Heart right ventricle (tissue), 16 donors: ENCODE measurements around the gene EBPL. TPM values are rescaled to one million over a fixed set of nuclear protein-coding genes. Genes with fewer than 3 reads are reported as not detected.

ENCODE experiments used
- ATAC-seq, 8 donors: fragments of 200-7000 bp; cut with Tn5 transposase; one replicate each; pipeline ENCODE4 v1.9.1; 2020; ENCODE audit warnings: mild to moderate bottlenecking in 8 of 8, moderate library complexity in 8 of 8, moderate number of reproducible peaks in 1 of 8
- DNase-seq, 2 donors: peaks; one replicate each; pipeline ENCODE4 v3.0.0-alpha.2; 2020
- H3K27ac ChIP-seq, 10 donors: fragments of 200-600 bp; sonication (generic) in 2 of 10; one replicate each; pipeline versions ENCODE4 v1.5.0 to v1.8.0; 2020 to 2022; ENCODE audit warnings: mild to moderate bottlenecking in 3 of 10
- H3K27me3 ChIP-seq, 7 donors: fragments of 200-600 bp; one replicate each; pipeline ENCODE4 v1.8.0; 2021 to 2022; ENCODE audit warnings: mild to moderate bottlenecking in 2 of 7
- H3K36me3 ChIP-seq, 9 donors: fragments of 200-600 bp; sonication (generic) in 1 of 9; one replicate each; pipeline versions ENCODE4 v1.5.0 to v1.8.0; 2020 to 2022; ENCODE audit warnings: mild to moderate bottlenecking in 2 of 9
- H3K4me1 ChIP-seq, 9 donors: fragments of 200-600 bp; sonication (generic) in 1 of 9; one replicate each; pipeline versions ENCODE4 v1.5.0 to v1.8.0; 2020 to 2022; ENCODE audit warnings: mild to moderate bottlenecking in 4 of 9
- H3K4me3 ChIP-seq, 10 donors: fragments of 200-600 bp; sonication (generic) in 2 of 10; one replicate each; pipeline versions ENCODE4 v1.5.0 to v1.8.0; 2020 to 2022; ENCODE audit warnings: mild to moderate bottlenecking in 7 of 10, moderate library complexity in 2 of 10
- H3K9me3 ChIP-seq, 11 donors: fragments of 200-600 bp in 10 of 11; sonication (generic) in 2 of 11; one replicate each; pipeline versions ENCODE4 v1.5.0 to v1.8.0; 2013 to 2022; ENCODE audit warnings: mild to moderate bottlenecking in 2 of 11, control low read depth in 1 of 11, moderate library complexity in 1 of 11
- WGBS, 2 donors: extraction: QIAGEN DNeasy Blood & Tissue Kit; methylation state at CpG; one replicate each; pipeline ENCODE4 v1.1.7; 2013; ENCODE audit warnings: inconsistent platforms in 1 of 2; 5-methylcytosine and 5-hydroxymethylcytosine counted together
- intact Hi-C, 10 donors: fragments of 100-400 bp; cut with DNase I; formaldehyde crosslinking; loops; one replicate each; pipeline versions ENCODE4 v1.11.1 to v1.14.2; 2022
- polyA plus RNA-seq, 2 donors: library from polyadenylated mRNA; stranded (reverse); fragments of 200-250 nt; gene quantifications; one replicate each; pipeline ENCODE4 v1.2.3, GENCODE V29; 2013
- total RNA-seq, 10 donors: library from RNA; stranded (reverse); fragmentation: NEBNext Ultra II Directional in 3 of 10; extraction: Animal tissue kit (Norgen Biotek cat#: 25700) in 3 of 10; gene quantifications; one replicate each; pipeline versions ENCODE4 v1.2.1 to v1.2.4, GENCODE V29; 2021 to 2023
- TF ChIP-seq, protein P1 (sequence below), 9 donors: fragments of 200-600 bp; sonication (generic) in 2 of 9; IDR thresholded peaks; one replicate each; pipeline versions ENCODE4 v1.5.0 to v1.8.0; 2021 to 2022; ENCODE audit warnings: antibody characterized with exemption in 9 of 9, mild to moderate bottlenecking in 5 of 9, moderate library complexity in 1 of 9
- donor health status: Arrhythmogenic right ventricular cardiomyopathy.
- donor health status: ischemic (EF 13 %, LVEDD 7.1; RV severe dilation, severe dysfunction).
- donor health status: healthy with polysubstance abuse.
- donor health status: DM: no; HTN: yes; CAD: no.
- donor health status: DM: no; HTN: no; CAD: no.
- donor health status: ischemic (EF 25% LVEDD 6.9; RV normal size, moderate dysfunction).
- donor health status: ischemic (EF 25% LVEDD 5.7; RV mildly dilated, moderate dysfunction).
- donor health status: healthy.
- donor health status: DM: yes; HTN: yes; CAD: no.
- donor health status: Ischemic cardiomyopathy.
- donor health status: ischemic (EF 35%, LVEDD 5.7; RV mildly dilated, moderate dysfunction).
- donor health status: nonischemic (EF 11% LVEDD 7.7; RV severe dilation, severe dysfunction).
- donor health status: DM: yes; HTN: yes; CAD: no.
- donor health status: PGD.
- donor health status: ischemic (EF 29% LVEDD 5.4; RV normal size, mild dysfunction).
- donor health status: nonischemic (EF 23%, LVEDD 6.1; RV moderate dilation, normal function).

Gene EBPL
- total and polyA plus RNA-seq, 12 donors = 3.4 to 12.1 (median 6.1) TPM

DNA sequence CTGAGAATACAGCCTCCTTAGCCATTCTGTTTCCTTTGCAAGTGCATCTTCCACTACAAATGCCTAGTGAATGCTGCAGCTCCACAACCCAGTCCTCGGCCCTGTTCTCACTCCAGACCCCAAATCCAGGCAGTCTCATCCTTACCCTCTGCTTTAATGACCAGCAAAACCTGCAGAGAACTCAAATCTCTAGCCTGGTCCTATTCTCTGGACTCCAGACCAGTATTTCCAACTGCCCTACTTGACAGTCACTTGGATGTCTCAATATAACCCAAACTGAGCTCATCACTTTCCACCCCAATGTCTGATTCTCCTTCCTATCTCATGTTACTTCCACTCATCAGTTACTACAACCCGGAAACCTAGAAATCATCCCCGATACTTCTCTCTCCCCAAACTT lies 2.6 kb upstream of the EBPL start:
- intact Hi-C loops = loop anchor here in 4 of 10 donors (5.0 to 10.0 kb wide), 2 partner anchors 98 to 241 kb away; partner anchors contain the start of genes KPNA3 (in 3 of the 4) and SPRYD7 (in 1 of the 4)
- no peak overlapping the region for H3K4me3 ChIP-seq
- WGBS, 2 donors = 75 to 79% methylated on average over 3 of the region's 3 CpGs
- H3K27me3 ChIP-seq = no peaks in the 10 kb centered on the region
- DNase-seq (no peak), ATAC-seq (no peak)
- H3K36me3 ChIP-seq = peaks cover 0 to 21% (median 6%) of the 10 kb centered on the region in 9 donors
- H3K27ac ChIP-seq = no peak overlapping the region
- TF ChIP-seq, protein P1, sequence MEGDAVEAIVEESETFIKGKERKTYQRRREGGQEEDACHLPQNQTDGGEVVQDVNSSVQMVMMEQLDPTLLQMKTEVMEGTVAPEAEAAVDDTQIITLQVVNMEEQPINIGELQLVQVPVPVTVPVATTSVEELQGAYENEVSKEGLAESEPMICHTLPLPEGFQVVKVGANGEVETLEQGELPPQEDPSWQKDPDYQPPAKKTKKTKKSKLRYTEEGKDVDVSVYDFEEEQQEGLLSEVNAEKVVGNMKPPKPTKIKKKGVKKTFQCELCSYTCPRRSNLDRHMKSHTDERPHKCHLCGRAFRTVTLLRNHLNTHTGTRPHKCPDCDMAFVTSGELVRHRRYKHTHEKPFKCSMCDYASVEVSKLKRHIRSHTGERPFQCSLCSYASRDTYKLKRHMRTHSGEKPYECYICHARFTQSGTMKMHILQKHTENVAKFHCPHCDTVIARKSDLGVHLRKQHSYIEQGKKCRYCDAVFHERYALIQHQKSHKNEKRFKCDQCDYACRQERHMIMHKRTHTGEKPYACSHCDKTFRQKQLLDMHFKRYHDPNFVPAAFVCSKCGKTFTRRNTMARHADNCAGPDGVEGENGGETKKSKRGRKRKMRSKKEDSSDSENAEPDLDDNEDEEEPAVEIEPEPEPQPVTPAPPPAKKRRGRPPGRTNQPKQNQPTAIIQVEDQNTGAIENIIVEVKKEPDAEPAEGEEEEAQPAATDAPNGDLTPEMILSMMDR (IDR thresholded peaks at IDR 0.05) = no peak
- no peaks in the 10 kb centered on the region for H3K9me3 ChIP-seq
- peaks cover 0 to 22% (median 9%) of the 10 kb centered on the region in 9 donors for H3K4me1 ChIP-seq

DNA sequence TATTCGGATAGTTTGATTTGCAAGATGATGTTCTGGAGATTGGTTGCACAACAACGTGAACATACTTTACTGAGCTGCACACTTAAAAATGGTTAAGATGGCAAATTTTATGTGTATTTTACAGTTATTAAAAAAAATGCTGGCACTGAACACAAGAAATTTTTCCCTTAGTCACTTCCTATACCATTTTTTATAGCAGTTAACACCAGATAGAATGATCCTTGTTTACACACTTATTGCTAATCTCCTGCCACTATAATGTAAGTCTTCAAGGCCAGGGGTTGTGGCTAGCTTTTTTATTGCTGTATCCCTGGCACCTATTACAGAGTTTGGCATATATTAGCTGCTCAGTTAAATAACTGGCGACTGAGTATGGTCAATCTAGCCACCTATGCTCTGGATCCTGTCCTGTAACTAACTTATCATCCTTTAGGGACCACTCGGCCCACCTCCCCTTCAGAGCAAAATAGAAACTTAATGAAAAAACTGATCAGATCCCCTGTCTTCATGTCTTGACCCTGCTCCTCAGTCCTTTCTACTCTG lies 2.0 kb upstream of the EBPL start:
- DNase-seq = no peak
- Histone ChIP-seq H3K27ac (no peak overlapping the region), H3K4me1 (peaks cover 0 to 22% (median 9%) of the 10 kb centered on the region in 9 donors), H3K36me3 (peaks cover 0 to 14% (median 6%) of the 10 kb centered on the region in 9 donors), H3K9me3 (no peaks in the 10 kb centered on the region), H3K27me3 (no peaks in the 10 kb centered on the region), H3K4me3 (no peak overlapping the region)
- WGBS, 2 donors = 87 to 99% methylated on average over 4 of the region's 4 CpGs
- TF ChIP-seq, protein P1 (IDR thresholded peaks at IDR 0.05) = no peak
- intact Hi-C loops = loop anchor here in 4 of 10 donors (5.0 to 10.0 kb wide), 2 partner anchors 99 to 242 kb away; partner anchors contain the start of genes KPNA3 (in 3 of the 4) and SPRYD7 (in 1 of the 4)
- ATAC-seq = no peak

DNA sequence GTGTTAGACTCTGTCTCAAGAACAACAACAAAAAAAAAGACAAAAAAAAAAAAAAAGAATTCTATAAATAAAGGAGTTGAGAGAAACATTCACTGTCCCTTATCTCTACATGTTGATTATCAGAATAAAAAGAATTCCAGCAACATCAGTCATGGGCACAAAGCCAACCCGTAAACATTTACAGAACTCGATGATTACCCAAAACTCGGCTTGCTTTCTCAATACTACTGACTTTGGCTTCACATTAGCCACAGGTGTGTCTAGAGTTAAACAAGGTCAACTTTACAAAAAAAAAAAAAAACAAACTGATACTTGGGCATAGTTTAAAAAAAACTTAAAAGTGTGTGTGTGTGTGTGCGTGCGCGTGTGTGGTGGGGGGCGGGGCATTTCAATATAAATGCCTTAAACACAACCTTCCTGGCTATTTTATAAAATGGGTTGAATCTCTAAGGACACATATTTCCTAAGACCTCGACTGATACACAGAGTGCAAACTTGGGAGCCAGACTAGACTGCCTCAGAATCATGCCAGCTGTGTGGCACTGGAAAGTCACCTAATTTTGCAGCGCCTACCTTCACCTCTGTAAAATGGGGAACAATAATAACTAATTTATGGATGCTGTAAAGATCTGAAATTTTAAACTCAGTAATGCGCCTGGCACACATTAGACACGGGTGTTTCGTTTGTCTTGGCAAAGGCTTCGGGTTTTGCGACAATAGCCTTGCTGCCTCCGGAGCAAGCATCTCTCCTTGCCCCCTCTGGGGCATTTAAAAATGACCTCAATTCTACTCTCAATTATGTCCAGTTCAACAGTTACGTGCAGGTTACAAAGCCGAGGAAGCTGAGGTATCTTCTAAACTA lies 922 bp downstream of the EBPL start:
- Histone ChIP-seq H3K4me1 (peaks cover 0 to 22% (median 9%) of the 10 kb centered on the region in 9 donors), H3K36me3 (peaks cover 0 to 8% (median 0%) of the 10 kb centered on the region in 9 donors), H3K27me3 (no peaks in the 10 kb centered on the region), H3K9me3 (no peaks in the 10 kb centered on the region), H3K4me3 (peak overlapping the region; percentile 60 to 96 (median 70)), H3K27ac (peak overlapping the region in 9 of 10 donors; percentile 66 to 88 (median 81))
- intact Hi-C loops = loop anchor here in 6 of 10 donors (2.0 to 10.0 kb wide), 4 partner anchors 100 to 244 kb away; partner anchors contain the start of genes KPNA3 (in 4 of the 6) and SPRYD7 (in 1 of the 6)
- ATAC-seq (peak in 2 of 8 donors; percentile 2 to 15), DNase-seq (no peak)
- 11 to 14% methylated on average over 17 of the region's 17 CpGs for WGBS, 2 donors
- TF ChIP-seq, protein P1 (IDR thresholded peaks at IDR 0.05) = no peak

DNA sequence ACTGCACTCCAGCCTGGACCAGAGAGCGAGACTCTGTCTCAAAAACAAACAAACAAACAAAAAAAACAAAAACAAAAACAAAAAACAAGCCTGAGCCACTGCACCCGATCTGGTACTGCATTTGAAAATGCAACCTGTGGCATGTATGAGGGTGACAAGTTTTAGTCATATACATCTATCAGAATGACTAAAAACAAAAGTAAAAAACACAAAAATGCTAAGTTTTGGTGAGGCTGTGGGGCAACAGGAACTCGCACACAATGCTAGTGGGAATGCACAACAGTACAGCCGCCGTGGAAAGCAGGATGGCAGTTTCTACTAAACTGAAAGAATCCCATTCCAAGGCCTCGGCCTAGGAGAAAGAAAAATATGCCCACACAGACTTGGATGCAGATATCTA lies 7.8 kb downstream of the EBPL start:
- 87 to 95% methylated on average over 6 of the region's 6 CpGs for WGBS, 2 donors
- no peak for ATAC-seq

More for the DNA sequence above, 7.8 kb downstream of the EBPL start:
- TF ChIP-seq, protein P1 (IDR thresholded peaks at IDR 0.05) = no peak
- H3K27ac ChIP-seq = no peak overlapping the region
- H3K9me3 ChIP-seq = no peaks in the 10 kb centered on the region
- H3K27me3 ChIP-seq = no peaks in the 10 kb centered on the region
- intact Hi-C loops = loop anchor here in 1 of 10 donors (10.0 kb wide), 1 partner anchor 101 kb away; no protein-coding TSS in a partner anchor
- no peak overlapping the region for H3K4me3 ChIP-seq
- no peaks in the 10 kb centered on the region for H3K4me1 ChIP-seq
- DNase-seq = no peak
- peaks cover 0 to 18% (median 0%) of the 10 kb centered on the region in 9 donors for H3K36me3 ChIP-seq
